ENCODE results near the gene DGLUCY. TPM values are rescaled to one million over a fixed set of nuclear protein-coding genes. Genes with fewer than 3 reads are reported as not detected.

DGLUCY gene
- total and polyA plus RNA-seq, 2 of the 8 experiments (the other 6 are each of a cell fraction or from before 2014, with no cell fraction given), result 24.9 to 31.8 TPM

DNA sequence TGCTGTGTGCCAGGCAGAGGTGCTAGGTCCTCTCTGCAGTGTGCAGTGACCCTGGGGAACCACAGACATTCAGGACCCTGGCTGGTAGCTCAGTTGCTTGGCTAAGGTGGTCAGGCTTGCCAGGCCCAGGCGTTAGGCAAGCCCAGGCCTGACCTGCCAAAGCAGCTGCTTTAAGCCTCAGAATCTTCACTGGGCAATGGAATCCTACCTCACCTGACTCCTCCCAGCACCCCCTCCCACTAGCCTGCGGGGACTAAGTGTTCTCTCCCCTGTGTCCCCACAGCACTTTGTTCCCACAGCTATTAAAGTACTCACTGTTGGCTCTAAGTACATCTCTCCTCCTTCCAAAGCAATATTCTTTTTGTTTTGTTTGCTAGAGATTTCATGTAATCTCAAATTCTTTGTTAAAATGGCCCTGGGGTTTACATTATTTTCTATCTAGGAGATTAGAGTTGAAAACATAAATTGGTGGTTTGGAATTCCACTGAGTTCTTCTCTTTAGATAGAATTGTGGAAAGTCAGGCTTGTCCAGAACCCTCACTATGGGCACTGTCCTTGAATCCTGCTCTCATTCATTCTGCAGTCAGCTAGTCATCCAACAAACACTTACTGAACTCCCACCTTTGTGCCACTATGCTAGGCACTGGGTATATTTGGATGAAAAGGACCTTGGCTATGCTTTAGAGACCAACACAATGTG is 44.4 kb downstream of the DGLUCY start:
- no peak overlapping the region for H3K18ac ChIP-seq (ENCODE audit: extremely low read depth, low read length)
- no peaks in the 10 kb centered on the region for H3K79me1 ChIP-seq (ENCODE audit: low read depth, low read length)
- H2BK120ac ChIP-seq (replicated peaks; ENCODE audit: low read depth, low read length), result no peak overlapping the region
- H3K9ac ChIP-seq (replicated peaks in 1 of 4; ENCODE audit: extremely low read depth in 1 of 4, low read depth in 3 of 4, low read length in 3 of 4), result no peak overlapping the region
- FAIRE-seq (no peak), DNase-seq (ENCODE audit: low read depth in 1 of 2, low spot score in 2 of 2) (no peak)
- H3K23ac ChIP-seq (ENCODE audit: insufficient read length), result no peak overlapping the region
- no peak for TF ChIP-seq CEBPB (IDR thresholded peaks at IDR 0.05; ENCODE audit: low read depth, low read length)
- TF ChIP-seq, protein P1, sequence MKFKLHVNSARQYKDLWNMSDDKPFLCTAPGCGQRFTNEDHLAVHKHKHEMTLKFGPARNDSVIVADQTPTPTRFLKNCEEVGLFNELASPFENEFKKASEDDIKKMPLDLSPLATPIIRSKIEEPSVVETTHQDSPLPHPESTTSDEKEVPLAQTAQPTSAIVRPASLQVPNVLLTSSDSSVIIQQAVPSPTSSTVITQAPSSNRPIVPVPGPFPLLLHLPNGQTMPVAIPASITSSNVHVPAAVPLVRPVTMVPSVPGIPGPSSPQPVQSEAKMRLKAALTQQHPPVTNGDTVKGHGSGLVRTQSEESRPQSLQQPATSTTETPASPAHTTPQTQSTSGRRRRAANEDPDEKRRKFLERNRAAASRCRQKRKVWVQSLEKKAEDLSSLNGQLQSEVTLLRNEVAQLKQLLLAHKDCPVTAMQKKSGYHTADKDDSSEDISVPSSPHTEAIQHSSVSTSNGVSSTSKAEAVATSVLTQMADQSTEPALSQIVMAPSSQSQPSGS (IDR thresholded peaks at IDR 0.05; ENCODE audit: low read length), result no peak
- no peak for TF ChIP-seq RNF2 (IDR thresholded peaks at IDR 0.05; ENCODE audit: borderline replicate concordance, low read depth, low read length, missing control alignments, poor library complexity, severe bottlenecking)
- TF ChIP-seq, protein P2, sequence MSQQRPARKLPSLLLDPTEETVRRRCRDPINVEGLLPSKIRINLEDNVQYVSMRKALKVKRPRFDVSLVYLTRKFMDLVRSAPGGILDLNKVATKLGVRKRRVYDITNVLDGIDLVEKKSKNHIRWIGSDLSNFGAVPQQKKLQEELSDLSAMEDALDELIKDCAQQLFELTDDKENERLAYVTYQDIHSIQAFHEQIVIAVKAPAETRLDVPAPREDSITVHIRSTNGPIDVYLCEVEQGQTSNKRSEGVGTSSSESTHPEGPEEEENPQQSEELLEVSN (IDR thresholded peaks at IDR 0.05), result no peak
- TF ChIP-seq ZNF274 (IDR thresholded peaks at IDR 0.05; ENCODE audit: borderline replicate concordance, extremely low read depth, low read length), result no peak
- TF ChIP-seq NRF1 (IDR thresholded peaks at IDR 0.05; ENCODE audit: low read depth, low read length), result no peak
- no peak for TF ChIP-seq TEAD4 (IDR thresholded peaks at IDR 0.05; ENCODE audit: low read depth, low read length)
- TF ChIP-seq, protein P3, sequence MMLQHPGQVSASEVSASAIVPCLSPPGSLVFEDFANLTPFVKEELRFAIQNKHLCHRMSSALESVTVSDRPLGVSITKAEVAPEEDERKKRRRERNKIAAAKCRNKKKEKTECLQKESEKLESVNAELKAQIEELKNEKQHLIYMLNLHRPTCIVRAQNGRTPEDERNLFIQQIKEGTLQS (IDR thresholded peaks at IDR 0.05; ENCODE audit: insufficient read depth, low read depth, low read length), result no peak
- H2BK20ac ChIP-seq (ENCODE audit: low read length), result no peak overlapping the region
- H4K20me1 ChIP-seq (replicated peaks in 1 of 2; ENCODE audit: control insufficient read depth in 1 of 2, insufficient read depth in 2 of 2, low read length in 2 of 2), result no peaks in the 10 kb centered on the region
- no peak overlapping the region for H2AFZ ChIP-seq (ENCODE audit: low read length)
- no peak overlapping the region for H3K4me3 ChIP-seq (ENCODE audit: extremely low read depth in 1 of 4, insufficient read depth in 2 of 4, low read depth in 3 of 4, low read length in 4 of 4)
- no peak overlapping the region for H2BK15ac ChIP-seq (ENCODE audit: low read length)
- no peak overlapping the region for H3K4ac ChIP-seq (replicated peaks; ENCODE audit: insufficient read length, low read depth, low read length)
- peaks cover 2 to 42% (median 11%) of the 10 kb centered on the region in 4 experiments; a peak in 6 of 8 replicates for H3K36me3 ChIP-seq (ENCODE audit: control insufficient read depth in 2 of 4, insufficient read depth in 4 of 4, low read length in 3 of 4)
- no peak overlapping the region for H3K4me2 ChIP-seq (ENCODE audit: insufficient read depth in 1 of 2, low read depth in 2 of 2, low read length in 2 of 2)
- ChIA-PET CTCF (ENCODE audit: partially characterized antibody) (interaction anchor here (0.6 to 1.9 kb wide), 7 partner anchors 15 to 400 kb away, joined by 3 to 10 read pairs (median 3); no protein-coding TSS in a partner anchor), POLR2A (ENCODE audit: partially characterized antibody) (interaction anchor here (1.2 kb wide), 1 partner anchor 11 kb away, joined by 4 read pairs; no protein-coding TSS in a partner anchor)
- H3K27ac ChIP-seq (ENCODE audit: low read depth, low read length), result no peak overlapping the region
- no peak overlapping the region for H4K8ac ChIP-seq (ENCODE audit: extremely low read depth, insufficient read depth, low read length)
- peaks cover 4% of the 10 kb centered on the region; the same call in 1 of the 2 replicates for H3K23me2 ChIP-seq (ENCODE audit: low read depth, low read length)
- no peak overlapping the region for H3K56ac ChIP-seq (replicated peaks; ENCODE audit: insufficient read length, low read depth, low read length)
- peak overlapping the region; percentile 10; the same call in 1 of the 2 replicates for H2BK5ac ChIP-seq (ENCODE audit: low read depth, low read length)
- H3K27me3 ChIP-seq (replicated peaks in 1 of 4; ENCODE audit: control insufficient read depth in 3 of 4, extremely low read depth in 1 of 4, insufficient read depth in 3 of 4, low read length in 3 of 4), result no peaks in the 10 kb centered on the region
- H4K91ac ChIP-seq (replicated peaks; ENCODE audit: insufficient read length, low read length), result no peak overlapping the region
- no peak overlapping the region for H2BK12ac ChIP-seq (ENCODE audit: low read depth, low read length)
- 91% methylated on average over 2 of the region's 2 CpGs; no CpG with 5 or more reads in 1 of the 2 experiments for WGBS, 2 experiments (ENCODE audit: extremely low coverage in 1 of 2, insufficient coverage in 1 of 2, insufficient read length in 1 of 2, insufficient replicate concordance in 2 of 2, low coverage in 1 of 2, low lambda C conversion rate in 2 of 2, missing lambda C conversion rate in 1 of 2)
- no peaks in the 10 kb centered on the region for H3K79me2 ChIP-seq (ENCODE audit: control insufficient read depth in 1 of 2, insufficient read depth in 2 of 2, low read length in 2 of 2)
- H3K4me1 ChIP-seq (replicated peaks in 1 of 4; ENCODE audit: control insufficient read depth in 3 of 4, insufficient read depth in 4 of 4, low read length in 3 of 4), result no peaks in the 10 kb centered on the region
- no peaks in the 10 kb centered on the region for H3K9me3 ChIP-seq (ENCODE audit: insufficient read depth in 2 of 2, low read depth in 1 of 2, low read length in 1 of 2)
- H3K14ac ChIP-seq (ENCODE audit: insufficient read length), result no peak overlapping the region
- H4K5ac ChIP-seq (ENCODE audit: insufficient read length, low read depth, low read length), result no peak overlapping the region
- no peak overlapping the region for H2AK5ac ChIP-seq (ENCODE audit: low read depth, low read length)
